Coronary artery (tissue), 2 donors: ENCODE data around the gene ARPP21.
"Not testable (repeated sequence)": the region's sequence is repeated elsewhere in the genome, so short reads cannot be mapped to it uniquely, and the experiment has no call there.

ENCODE experiments used
- DNase-seq: peaks from one replicate; pipeline ENCODE4 v3.0.0-alpha.2; 2017; ENCODE audit warnings: low spot score
- H3K27ac ChIP-seq, 2 donors: fragments of 200-600 bp; sonication (generic); one replicate each; pipeline ENCODE4 v1.5.1; 2016 to 2019
- H3K4me3 ChIP-seq: fragments of 200-600 bp; sonication (generic); 2 replicates; pipeline ENCODE4 v1.5.1; 2016; ENCODE audit warnings: mild to moderate bottlenecking, moderate library complexity
- TF ChIP-seq, protein P1 (sequence below): fragments of 200-600 bp; sonication (generic); IDR thresholded peaks from one replicate; pipeline ENCODE4 v1.5.1; 2019; ENCODE audit warnings: antibody characterized with exemption

ARPP21 gene

GRCh38 chr3:35601959-35602358 is 37.4 kb upstream of the ARPP21 start:
- no peak for DNase-seq
- no peak overlapping the region for H3K4me3 ChIP-seq
- H3K27ac ChIP-seq, result no peak overlapping the region
- TF ChIP-seq, protein P1, sequence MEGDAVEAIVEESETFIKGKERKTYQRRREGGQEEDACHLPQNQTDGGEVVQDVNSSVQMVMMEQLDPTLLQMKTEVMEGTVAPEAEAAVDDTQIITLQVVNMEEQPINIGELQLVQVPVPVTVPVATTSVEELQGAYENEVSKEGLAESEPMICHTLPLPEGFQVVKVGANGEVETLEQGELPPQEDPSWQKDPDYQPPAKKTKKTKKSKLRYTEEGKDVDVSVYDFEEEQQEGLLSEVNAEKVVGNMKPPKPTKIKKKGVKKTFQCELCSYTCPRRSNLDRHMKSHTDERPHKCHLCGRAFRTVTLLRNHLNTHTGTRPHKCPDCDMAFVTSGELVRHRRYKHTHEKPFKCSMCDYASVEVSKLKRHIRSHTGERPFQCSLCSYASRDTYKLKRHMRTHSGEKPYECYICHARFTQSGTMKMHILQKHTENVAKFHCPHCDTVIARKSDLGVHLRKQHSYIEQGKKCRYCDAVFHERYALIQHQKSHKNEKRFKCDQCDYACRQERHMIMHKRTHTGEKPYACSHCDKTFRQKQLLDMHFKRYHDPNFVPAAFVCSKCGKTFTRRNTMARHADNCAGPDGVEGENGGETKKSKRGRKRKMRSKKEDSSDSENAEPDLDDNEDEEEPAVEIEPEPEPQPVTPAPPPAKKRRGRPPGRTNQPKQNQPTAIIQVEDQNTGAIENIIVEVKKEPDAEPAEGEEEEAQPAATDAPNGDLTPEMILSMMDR, result no peak

GRCh38 chr3:35602395-35602936 is 36.9 kb upstream of the ARPP21 start:
- no peak overlapping the region for H3K4me3 ChIP-seq
- H3K27ac ChIP-seq, result no peak overlapping the region
- no peak for DNase-seq

GRCh38 chr3:35616346-35616745 is 23.0 kb upstream of the ARPP21 start:
- DNase-seq, result no peak
- Histone ChIP-seq H3K4me3 (no peak overlapping the region), H3K27ac (no peak overlapping the region)
- TF ChIP-seq, protein P1, result no peak

More at GRCh38 chr3:35602395-35602936, 36.9 kb upstream of the ARPP21 start:
- TF ChIP-seq, protein P1, result no peak

GRCh38 chr3:35617370-35617769 is 22.0 kb upstream of the ARPP21 start:
- TF ChIP-seq, protein P1, result no peak
- no peak for DNase-seq
- H3K27ac ChIP-seq, result no peak overlapping the region
- no peak overlapping the region for H3K4me3 ChIP-seq

DNA sequence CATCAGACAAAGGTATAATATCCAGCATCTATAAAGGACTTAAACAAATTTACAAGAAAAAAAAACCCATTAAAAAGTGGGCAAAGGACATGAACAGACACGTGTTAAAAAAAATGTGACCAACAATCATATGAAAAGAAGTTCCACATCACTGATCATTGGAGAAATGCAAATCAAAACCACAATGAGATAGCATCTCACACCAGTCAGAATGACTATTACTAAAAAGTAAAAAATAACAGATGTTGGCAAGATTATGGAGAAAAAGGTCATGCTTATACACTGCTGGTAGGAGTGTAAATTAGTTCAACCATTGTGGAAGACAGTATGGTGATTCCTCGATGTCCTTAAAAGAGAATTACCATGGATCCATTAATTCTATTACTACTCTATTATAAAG is 19.1 kb upstream of the ARPP21 start:
- not testable (repeated sequence) for H3K27ac ChIP-seq, DNase-seq, H3K4me3 ChIP-seq

DNA sequence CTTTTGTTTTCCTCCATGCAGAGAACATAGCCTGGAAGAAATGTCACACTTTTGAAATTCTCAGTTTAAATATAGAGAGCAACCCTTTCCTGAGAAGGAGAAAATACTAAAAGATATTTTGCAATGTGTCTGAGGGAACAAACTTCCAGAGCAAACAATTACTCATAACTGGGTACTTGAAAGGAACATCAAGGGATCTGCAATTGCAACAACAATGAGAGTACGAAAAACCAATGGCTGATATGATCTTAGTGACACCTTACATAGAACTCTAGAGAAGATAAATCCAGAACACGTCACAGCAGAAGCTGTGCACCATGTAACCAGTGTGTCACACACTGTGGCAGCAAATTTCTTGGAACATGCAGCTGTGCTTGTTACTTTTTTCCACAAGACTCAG is 14.6 kb upstream of the ARPP21 start:
- no peak for DNase-seq
- no peak overlapping the region for H3K4me3 ChIP-seq
- H3K27ac ChIP-seq, result no peak overlapping the region
- TF ChIP-seq, protein P1, result no peak

DNA sequence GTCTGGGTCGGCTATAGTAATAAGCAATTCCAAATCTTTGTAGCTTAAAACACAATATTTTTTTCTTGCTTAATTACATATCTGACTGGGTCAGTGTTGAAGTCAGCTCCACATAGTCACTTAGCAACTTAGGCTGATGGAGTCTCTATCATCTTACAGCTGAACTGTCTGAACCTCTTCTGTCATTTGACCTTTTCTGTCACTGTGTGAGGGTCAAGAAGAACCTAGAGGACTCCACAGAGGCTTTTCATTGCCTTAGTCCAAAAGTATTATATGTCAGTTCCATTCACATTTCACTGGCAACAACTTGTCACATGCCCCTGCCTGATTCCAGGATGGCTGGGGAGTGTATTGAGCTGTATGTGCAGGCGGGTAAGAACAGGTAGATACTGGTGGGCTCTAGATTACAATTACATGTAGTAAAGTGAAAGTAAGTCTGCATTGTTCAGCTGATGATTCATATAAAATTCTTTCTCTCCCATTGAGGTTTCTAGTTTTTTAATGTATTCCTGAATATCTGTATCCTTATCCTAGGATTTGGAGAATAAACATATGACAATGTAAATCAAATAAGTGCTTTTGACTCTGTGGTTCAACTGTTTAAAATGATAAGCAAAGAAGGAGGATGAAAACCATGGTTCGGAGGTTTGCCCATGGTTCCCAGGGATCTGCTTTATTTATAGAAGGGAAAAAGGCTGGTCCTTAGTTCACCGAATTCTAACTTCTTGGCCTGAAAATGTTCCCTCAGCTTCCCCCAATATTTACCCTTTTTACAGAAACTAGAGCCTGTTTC is 5.8 kb upstream of the ARPP21 start:
- Histone ChIP-seq H3K27ac (no peak overlapping the region), H3K4me3 (no peak overlapping the region)
- TF ChIP-seq, protein P1, result no peak
- no peak for DNase-seq
